K562 (cell line): ENCODE results near the gene SCN2B. TPM values are rescaled to one million over a fixed set of nuclear protein-coding genes. Genes with fewer than 3 reads are reported as not detected.

Source experiments
- ATAC-seq: fragments of 200-7000 bp; cut with Tn5 transposase; 3 replicates; pipeline ENCODE4 v1.9.1; 2020; ENCODE audit warnings: moderate library complexity
- BruUV-seq: library from RNA; stranded (reverse); fragments of 400-500 nt; replicated peaks from 2 replicates; lab custom pipeline; 2021; lab: Mats Ljungman, UMichigan
- CTCF ChIA-PET: fragments of 300-600 bp; formaldehyde crosslinking; extraction: SDS; loops from one replicate; lab custom pipeline; 2021; ENCODE audit warnings: low intra/inter-chr PET ratio; lab: Yijun Ruan, JAX
- POLR2A ChIA-PET: fragments of 300-600, 350-650 bp; sonication (Branson Sonifier 250); formaldehyde crosslinking; extraction: SDS; loops from one replicate; lab custom pipeline; 2021; ENCODE audit warnings: antibody characterized with exemption, inconsistent platforms; lab: Yijun Ruan, JAX
- DNase-seq, 4 experiments: peaks; one replicate each; pipeline versions ENCODE4 v3.0.0 to v3.0.0-alpha.2; 2011 to 2018; ENCODE audit warnings: low spot score in 3 of 4, mixed read lengths in 3 of 4; ENCODE audit errors: extremely low read depth in 1 of 4
- FAIRE-seq: peaks from 2 replicates; lab custom pipeline; 2011; peaks lifted over from hg19 to GRCh38; lab: Jason Lieb, UNC
- H2AFZ ChIP-seq: 2 replicates; pipeline ENCODE4 v1.6.0; 2011; ENCODE audit warnings: low read depth, low read length, control low read depth, inconsistent platforms
- H3K27ac ChIP-seq: fragments of 200-600 bp; 3 replicates; pipeline ENCODE4 v1.8.0; 2011; ENCODE audit warnings: low read depth, mild to moderate bottlenecking, control low read depth, inconsistent platforms, low read length, moderate library complexity, mixed read lengths; ENCODE audit errors: extremely low read depth
- H3K27me3 ChIP-seq, 2 experiments: fragments of 300-600 bp in 1 of 2; 2 replicates in 1 of 2; 3 replicates in 1 of 2; pipeline versions ENCODE4 v1.6.0 to v1.8.0; 2011; ENCODE audit warnings: inconsistent platforms in 2 of 2, low read length in 2 of 2, mild to moderate bottlenecking in 1 of 2, mixed read lengths in 1 of 2, moderate library complexity in 1 of 2; ENCODE audit not compliant: control insufficient read depth in 2 of 2, insufficient read depth in 2 of 2
- H3K36me3 ChIP-seq: fragments of 300-600 bp; 3 replicates; pipeline ENCODE4 v1.8.0; 2011; ENCODE audit warnings: mild to moderate bottlenecking, low read length, inconsistent platforms; ENCODE audit not compliant: control insufficient read depth, insufficient read depth
- H3K4me1 ChIP-seq, 2 experiments: fragments of 200-600 bp in 1 of 2; replicated peaks in 1 of 2; 2 replicates in 1 of 2; 3 replicates in 1 of 2; pipeline versions ENCODE4 v1.5.1 to v1.8.0; 2011; ENCODE audit warnings: inconsistent platforms in 2 of 2, low read length in 2 of 2, mild to moderate bottlenecking in 1 of 2, mixed read lengths in 1 of 2, moderate library complexity in 1 of 2; ENCODE audit not compliant: control insufficient read depth in 2 of 2, insufficient read depth in 2 of 2
- H3K4me2 ChIP-seq: 2 replicates; pipeline ENCODE4 v1.6.1; 2011; ENCODE audit warnings: low read length, control low read depth, inconsistent platforms, mixed read lengths; ENCODE audit not compliant: insufficient read depth
- H3K4me3 ChIP-seq: fragments of 200-600 bp; sonication (generic), shearing (Covaris generic); 2 replicates; pipeline ENCODE4 v1.5.1; 2016; ENCODE audit warnings: control low read depth, inconsistent platforms
- H3K79me2 ChIP-seq: fragments of 200-600 bp; 3 replicates; pipeline ENCODE4 v1.8.0; 2011; ENCODE audit warnings: low read length, inconsistent platforms; ENCODE audit not compliant: control insufficient read depth, insufficient read depth
- H3K9ac ChIP-seq, 2 experiments: 2 replicates each; pipeline versions ENCODE4 v1.6.0 to v1.6.1; 2011; ENCODE audit warnings: low read depth in 2 of 2, low read length in 2 of 2, control low read depth in 1 of 2, inconsistent platforms in 1 of 2, mild to moderate bottlenecking in 1 of 2, mixed read lengths in 1 of 2; ENCODE audit not compliant: insufficient read depth in 1 of 2
- H3K9me1 ChIP-seq: one replicate; pipeline ENCODE4 v1.6.0; 2011; ENCODE audit warnings: inconsistent platforms, mild to moderate bottlenecking, low read length, moderate library complexity; ENCODE audit not compliant: control insufficient read depth, insufficient read depth
- H3K9me3 ChIP-seq: replicated peaks from 2 replicates; pipeline ENCODE4 v1.5.1; 2011; ENCODE audit warnings: low read depth, low read length, inconsistent platforms; ENCODE audit not compliant: control insufficient read depth, insufficient read depth
- H4K20me1 ChIP-seq: replicated peaks from 2 replicates; pipeline ENCODE4 v1.6.1; 2011; ENCODE audit warnings: low read length, inconsistent platforms, mixed read lengths; ENCODE audit not compliant: control insufficient read depth, insufficient read depth
- NCOA6 ChIP-seq: fragments of 450-650 bp; IDR thresholded peaks from 2 replicates; pipeline ENCODE4 v1.6.1; 2017; ENCODE audit warnings: mild to moderate bottlenecking
- RB1 ChIP-seq: fragments of 450-650 bp; IDR thresholded peaks from 2 replicates; pipeline ENCODE4 v1.6.1; 2017; ENCODE audit warnings: low read depth, mild to moderate bottlenecking
- SP2 ChIP-seq: IDR thresholded peaks from 2 replicates; pipeline ENCODE4 v1.6.1; 2011; ENCODE audit warnings: mild to moderate bottlenecking, low read depth, low read length, moderate library complexity; ENCODE audit not compliant: poor library complexity, severe bottlenecking; ENCODE audit errors: extremely low read depth
- STAG1 ChIP-seq: sonication (generic); formaldehyde crosslinking; IDR thresholded peaks from 2 replicates; pipeline ENCODE4 v1.5.0; 2020; ENCODE audit warnings: missing genetic modification reagents, borderline replicate concordance
- STAT5B ChIP-seq: fragments of 250-450 bp; sonication (Bioruptor Pico); IDR thresholded peaks from 2 replicates; pipeline ENCODE4 v1.8.0; 2021; ENCODE audit warnings: mild to moderate bottlenecking, inconsistent platforms
- TCFL5 ChIP-seq: fragments of 250-450 bp; sonication (Bioruptor Pico); conservative IDR thresholded peaks from 2 replicates; pipeline ENCODE4 v1.6.1; 2021; ENCODE audit warnings: mild to moderate bottlenecking, moderate library complexity, matching md5 sums
- TOE1 ChIP-seq, 2 experiments: fragments of 450-650 bp in 1 of 2; sonication (generic) in 1 of 2; formaldehyde crosslinking in 1 of 2; IDR thresholded peaks; 2 replicates each; pipeline versions ENCODE4 v1.7.1 to v1.8.0; 2016 to 2022; ENCODE audit warnings: borderline replicate concordance in 2 of 2, mild to moderate bottlenecking in 2 of 2, antibody characterized with exemption in 1 of 2, inconsistent platforms in 1 of 2, low read depth in 1 of 2, missing genetic modification reagents in 1 of 2, moderate library complexity in 1 of 2
- TRIM24 ChIP-seq, 2 experiments: fragments of 450-650 bp; IDR thresholded peaks; 2 replicates each; pipeline ENCODE4 v1.6.1; 2016
- ZEB2 ChIP-seq: fragments of 450-650 bp; IDR thresholded peaks from 2 replicates; pipeline ENCODE4 v1.6.1; 2016
- ZNF217 ChIP-seq: sonication (generic); formaldehyde crosslinking; IDR thresholded peaks from 2 replicates; pipeline ENCODE4 v1.8.0; 2022; ENCODE audit warnings: mild to moderate bottlenecking, missing genetic modification reagents
- ZNF76 ChIP-seq: fragments of 250-450 bp; sonication (Bioruptor Pico); IDR thresholded peaks from 2 replicates; pipeline ENCODE4 v1.4.0; 2020; ENCODE audit warnings: mild to moderate bottlenecking, moderate library complexity, borderline replicate concordance
- WGBS: fragments of 100-300 bp; shearing (Covaris generic); methylation state at CpG from one replicate; pipeline ENCODE4 v1.1.6; 2016; ENCODE audit warnings: low coverage, mixed read lengths; ENCODE audit not compliant: insufficient coverage; ENCODE audit errors: missing lambda C conversion rate; 5-methylcytosine and 5-hydroxymethylcytosine counted together
- in situ Hi-C: fragments of 300-500 bp; cut with MboI; formaldehyde crosslinking; loops from 4 replicates; pipeline ENCODE4 v1.15.0; 2018; ENCODE audit warnings: inconsistent platforms, mixed read lengths
- intact Hi-C: fragments of 100-400 bp; cut with micrococcal nuclease; formaldehyde crosslinking; loops from 2 replicates; pipeline ENCODE4 v1.14.2; 2022
- polyA plus RNA-seq, 8 experiments: library from polyadenylated mRNA; depleted of rRNA in 4 of 8; stranded (reverse) in 5 of 8; unstranded in 3 of 8; fragments of >200 nt; fragmentation: Nextera tagmentation in 2 of 8; fragmentation: Illumina TruSeq in 1 of 8; extraction: Ambion mirVana in 2 of 8; extraction: Trizol in 1 of 8; gene quantifications; 2 replicates each; pipeline versions ENCODE4 v1.2.1 to v1.2.3, GENCODE V29; 2011 to 2014; ENCODE audit warnings: inconsistent platforms in 1 of 8, missing spikeins in 1 of 8
- total RNA-seq, 7 experiments: library from RNA; depleted of rRNA in 6 of 7; stranded (reverse); fragments of >200 nt in 6 of 7; fragmentation: Illumina TruSeq in 2 of 7; extraction: Trizol in 2 of 7; gene quantifications; 2 replicates each; pipeline versions ENCODE4 v1.2.1 to v1.2.3, GENCODE V29; 2011 to 2021; ENCODE audit warnings: low replicate concordance in 1 of 7
- TF ChIP-seq, protein P1 (sequence below): fragments of 250-450 bp; sonication (Bioruptor Pico); IDR thresholded peaks from 2 replicates; pipeline ENCODE4 v1.5.0; 2021
- TF ChIP-seq, protein P2 (sequence below): fragments of 200-800 bp; sonication (Bioruptor generic); IDR thresholded peaks from 2 replicates; pipeline ENCODE4 v1.6.1; 2017; ENCODE audit warnings: missing genetic modification characterization, missing compliant biosample characterization
- TF ChIP-seq, protein P3 (sequence below), 3 experiments: IDR thresholded peaks in 2 of 3; conservative IDR thresholded peaks in 1 of 3; 2 replicates each; pipeline ENCODE4 v1.5.1; 2011 to 2012; ENCODE audit warnings: low read length in 3 of 3, mild to moderate bottlenecking in 3 of 3, control low read depth in 2 of 3, improper control_type of control experiment in 1 of 3, inconsistent platforms in 1 of 3, low read depth in 1 of 3, mixed read lengths in 1 of 3, moderate library complexity in 1 of 3; ENCODE audit not compliant: insufficient read depth in 2 of 3
- TF ChIP-seq, protein P4 (sequence below): fragments of 450-650 bp; formaldehyde crosslinking; IDR thresholded peaks from 2 replicates; pipeline ENCODE4 v1.4.0; 2020; ENCODE audit warnings: mild to moderate bottlenecking

The SCN2B gene
- total and polyA plus RNA-seq, 9 of the 15 experiments (the other 6 are each of a cell fraction or from before 2014, with no cell fraction given) = not detected

GRCh38 chr11:118145285-118146227 lies 30.9 kb downstream of the SCN2B start:
- peak; percentile 96 for FAIRE-seq
- Histone ChIP-seq H3K4me2 (peak overlapping the region; percentile 84), H3K36me3 (no peaks in the 10 kb centered on the region), H3K79me2 (no peaks in the 10 kb centered on the region), H3K4me3 (peak overlapping the region; percentile 46), H3K9me3 (no peaks in the 10 kb centered on the region), H4K20me1 (no peaks in the 10 kb centered on the region), H3K9ac (peak overlapping the region in 1 of 2 experiments; percentile 74; a peak in 2 of 4 replicates), H2AFZ (peak overlapping the region; percentile 91), H3K27ac (no peak overlapping the region), H3K27me3 (peaks cover 7 to 62% of the 10 kb centered on the region in 2 experiments; a peak in 4 of 5 replicates), H3K4me1 (peaks cover 0 to 11% of the 10 kb centered on the region in 2 experiments; a peak in 3 of 5 replicates), H3K9me1 (no peaks in the 10 kb centered on the region)
- no TSS peak for BruUV-seq
- peak; percentile 87 to 96 (median 94) for DNase-seq
- intact Hi-C loops = loop anchor here (1.0 to 2.0 kb wide), 4 partner anchors 26 to 207 kb away; no protein-coding TSS in a partner anchor
- ChIA-PET POLR2A (no interaction called here), CTCF (interaction anchor here (0.6 to 2.2 kb wide), 4 partner anchors 26 to 514 kb away, joined by 3 to 17 read pairs (median 10); no protein-coding TSS in a partner anchor)
- peak; percentile 97 for ATAC-seq
- WGBS = under 1% methylated on average over 28 of the region's 78 CpGs
- in situ Hi-C loops = no loop called here
- TF ChIP-seq, protein P1, sequence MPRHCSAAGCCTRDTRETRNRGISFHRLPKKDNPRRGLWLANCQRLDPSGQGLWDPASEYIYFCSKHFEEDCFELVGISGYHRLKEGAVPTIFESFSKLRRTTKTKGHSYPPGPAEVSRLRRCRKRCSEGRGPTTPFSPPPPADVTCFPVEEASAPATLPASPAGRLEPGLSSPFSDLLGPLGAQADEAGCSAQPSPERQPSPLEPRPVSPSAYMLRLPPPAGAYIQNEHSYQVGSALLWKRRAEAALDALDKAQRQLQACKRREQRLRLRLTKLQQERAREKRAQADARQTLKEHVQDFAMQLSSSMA = no peak
- TF ChIP-seq TRIM24 (IDR thresholded peaks at IDR 0.05) (peak in 1 of 2 experiments; percentile 12; a peak in 1 of 4 replicates), TCFL5 (CRISPR knock-in tag) (no peak), ZEB2 (peak; percentile 75; the same call in 1 of the 2 replicates), SP2 (no peak), NCOA6 (0 out of 2 replicates have a peak, but pooled peaks have one; percentile 53), STAG1 (CRISPR knock-in tag) (peak; percentile 93), RB1 (peak; percentile 85), STAT5B (CRISPR knock-in tag) (no peak), ZNF76 (no peak), ZNF217 (no peak), TOE1 (IDR thresholded peaks at IDR 0.05; ENCODE audit: borderline replicate concordance) (peak; percentile 50; the same call in 1 of the 2 replicates), TOE1 (CRISPR knock-in tag; IDR thresholded peaks at IDR 0.05; ENCODE audit: borderline replicate concordance, low read depth) (no peak)
- TF ChIP-seq, protein P2, sequence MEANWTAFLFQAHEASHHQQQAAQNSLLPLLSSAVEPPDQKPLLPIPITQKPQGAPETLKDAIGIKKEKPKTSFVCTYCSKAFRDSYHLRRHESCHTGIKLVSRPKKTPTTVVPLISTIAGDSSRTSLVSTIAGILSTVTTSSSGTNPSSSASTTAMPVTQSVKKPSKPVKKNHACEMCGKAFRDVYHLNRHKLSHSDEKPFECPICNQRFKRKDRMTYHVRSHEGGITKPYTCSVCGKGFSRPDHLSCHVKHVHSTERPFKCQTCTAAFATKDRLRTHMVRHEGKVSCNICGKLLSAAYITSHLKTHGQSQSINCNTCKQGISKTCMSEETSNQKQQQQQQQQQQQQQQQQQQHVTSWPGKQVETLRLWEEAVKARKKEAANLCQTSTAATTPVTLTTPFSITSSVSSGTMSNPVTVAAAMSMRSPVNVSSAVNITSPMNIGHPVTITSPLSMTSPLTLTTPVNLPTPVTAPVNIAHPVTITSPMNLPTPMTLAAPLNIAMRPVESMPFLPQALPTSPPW = peak; percentile 59; the same call in 1 of the 2 replicates
- TF ChIP-seq, protein P3, sequence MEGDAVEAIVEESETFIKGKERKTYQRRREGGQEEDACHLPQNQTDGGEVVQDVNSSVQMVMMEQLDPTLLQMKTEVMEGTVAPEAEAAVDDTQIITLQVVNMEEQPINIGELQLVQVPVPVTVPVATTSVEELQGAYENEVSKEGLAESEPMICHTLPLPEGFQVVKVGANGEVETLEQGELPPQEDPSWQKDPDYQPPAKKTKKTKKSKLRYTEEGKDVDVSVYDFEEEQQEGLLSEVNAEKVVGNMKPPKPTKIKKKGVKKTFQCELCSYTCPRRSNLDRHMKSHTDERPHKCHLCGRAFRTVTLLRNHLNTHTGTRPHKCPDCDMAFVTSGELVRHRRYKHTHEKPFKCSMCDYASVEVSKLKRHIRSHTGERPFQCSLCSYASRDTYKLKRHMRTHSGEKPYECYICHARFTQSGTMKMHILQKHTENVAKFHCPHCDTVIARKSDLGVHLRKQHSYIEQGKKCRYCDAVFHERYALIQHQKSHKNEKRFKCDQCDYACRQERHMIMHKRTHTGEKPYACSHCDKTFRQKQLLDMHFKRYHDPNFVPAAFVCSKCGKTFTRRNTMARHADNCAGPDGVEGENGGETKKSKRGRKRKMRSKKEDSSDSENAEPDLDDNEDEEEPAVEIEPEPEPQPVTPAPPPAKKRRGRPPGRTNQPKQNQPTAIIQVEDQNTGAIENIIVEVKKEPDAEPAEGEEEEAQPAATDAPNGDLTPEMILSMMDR (IDR thresholded peaks at IDR 0.05 in 2 of 3, conservative IDR thresholded peaks at IDR 0.05 in 1 of 3; ENCODE audit: insufficient read depth in 2 of 3, low read depth in 1 of 3, low read length in 3 of 3) = peak; percentile 86 to 93 (median 92)
- TF ChIP-seq, protein P4, sequence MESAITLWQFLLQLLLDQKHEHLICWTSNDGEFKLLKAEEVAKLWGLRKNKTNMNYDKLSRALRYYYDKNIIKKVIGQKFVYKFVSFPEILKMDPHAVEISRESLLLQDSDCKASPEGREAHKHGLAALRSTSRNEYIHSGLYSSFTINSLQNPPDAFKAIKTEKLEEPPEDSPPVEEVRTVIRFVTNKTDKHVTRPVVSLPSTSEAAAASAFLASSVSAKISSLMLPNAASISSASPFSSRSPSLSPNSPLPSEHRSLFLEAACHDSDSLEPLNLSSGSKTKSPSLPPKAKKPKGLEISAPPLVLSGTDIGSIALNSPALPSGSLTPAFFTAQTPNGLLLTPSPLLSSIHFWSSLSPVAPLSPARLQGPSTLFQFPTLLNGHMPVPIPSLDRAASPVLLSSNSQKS (CRISPR knock-in tag) = no peak
